ENCODE results near the gene CACNB3. TPM values are rescaled to one million over a fixed set of nuclear protein-coding genes. Genes with fewer than 3 reads are reported as not detected.

Gene CACNB3
- total RNA-seq, 2 donors from 2014 or later, result 40.6 to 59.9 TPM

DNA sequence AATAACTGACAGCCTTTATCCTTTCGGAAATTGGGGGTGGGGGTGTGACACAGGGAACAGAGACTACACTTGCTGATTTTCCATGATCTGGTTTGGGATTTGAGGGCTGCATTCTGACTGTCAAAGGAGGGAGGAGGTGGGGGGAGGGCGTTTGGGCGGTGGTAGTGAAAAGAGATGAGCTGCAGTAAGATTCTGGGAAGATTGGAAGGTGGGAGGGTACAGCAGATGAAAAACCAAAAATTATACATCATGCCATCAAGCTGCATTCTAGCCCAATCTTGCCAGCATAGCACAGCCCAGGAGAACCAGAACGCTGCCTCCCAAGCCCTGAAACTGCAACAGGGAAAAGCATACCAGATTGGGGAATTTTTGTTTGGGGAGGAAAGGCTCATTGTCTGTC, 45.0 kb downstream of the CACNB3 start:
- no peak for DNase-seq
- Histone ChIP-seq H3K9me3 (ENCODE audit: control insufficient read depth, low read length) (no peaks in the 10 kb centered on the region), H3K27ac (ENCODE audit: low read depth, low read length) (peak overlapping the region; percentile 86), H3K9ac (ENCODE audit: extremely low read depth, low read length, poor library complexity, severe bottlenecking) (no peak overlapping the region), H3K27me3 (ENCODE audit: control insufficient read depth, insufficient read depth, low read length, poor library complexity, severe bottlenecking) (no peaks in the 10 kb centered on the region), H3K4me3 (ENCODE audit: low read length) (peak overlapping the region; percentile 11), H3K4me1 (ENCODE audit: control insufficient read depth, insufficient read depth, low read length) (peaks cover 2% of the 10 kb centered on the region), H3K36me3 (ENCODE audit: control insufficient read depth, insufficient read depth, low read length) (no peaks in the 10 kb centered on the region)
- Mint-ChIP-seq H3K4me3 (peak overlapping the region; percentile 90), H3K27me3 (ENCODE audit: insufficient read depth) (peaks cover 2% of the 10 kb centered on the region), H3K27ac (no peak overlapping the region), H3K9me3 (no peaks in the 10 kb centered on the region), H3K4me1 (peaks cover 33% of the 10 kb centered on the region), H3K36me3 (ENCODE audit: low read depth) (peaks cover 24% of the 10 kb centered on the region)
- TF ChIP-seq, protein P1, sequence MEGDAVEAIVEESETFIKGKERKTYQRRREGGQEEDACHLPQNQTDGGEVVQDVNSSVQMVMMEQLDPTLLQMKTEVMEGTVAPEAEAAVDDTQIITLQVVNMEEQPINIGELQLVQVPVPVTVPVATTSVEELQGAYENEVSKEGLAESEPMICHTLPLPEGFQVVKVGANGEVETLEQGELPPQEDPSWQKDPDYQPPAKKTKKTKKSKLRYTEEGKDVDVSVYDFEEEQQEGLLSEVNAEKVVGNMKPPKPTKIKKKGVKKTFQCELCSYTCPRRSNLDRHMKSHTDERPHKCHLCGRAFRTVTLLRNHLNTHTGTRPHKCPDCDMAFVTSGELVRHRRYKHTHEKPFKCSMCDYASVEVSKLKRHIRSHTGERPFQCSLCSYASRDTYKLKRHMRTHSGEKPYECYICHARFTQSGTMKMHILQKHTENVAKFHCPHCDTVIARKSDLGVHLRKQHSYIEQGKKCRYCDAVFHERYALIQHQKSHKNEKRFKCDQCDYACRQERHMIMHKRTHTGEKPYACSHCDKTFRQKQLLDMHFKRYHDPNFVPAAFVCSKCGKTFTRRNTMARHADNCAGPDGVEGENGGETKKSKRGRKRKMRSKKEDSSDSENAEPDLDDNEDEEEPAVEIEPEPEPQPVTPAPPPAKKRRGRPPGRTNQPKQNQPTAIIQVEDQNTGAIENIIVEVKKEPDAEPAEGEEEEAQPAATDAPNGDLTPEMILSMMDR (conservative IDR thresholded peaks at IDR 0.05), result no peak
- 69 to 81% methylated on average over 2 to 4 of the region's 4 CpGs for WGBS, 2 experiments (ENCODE audit: insufficient coverage in 1 of 2, insufficient read length in 1 of 2)

DNA sequence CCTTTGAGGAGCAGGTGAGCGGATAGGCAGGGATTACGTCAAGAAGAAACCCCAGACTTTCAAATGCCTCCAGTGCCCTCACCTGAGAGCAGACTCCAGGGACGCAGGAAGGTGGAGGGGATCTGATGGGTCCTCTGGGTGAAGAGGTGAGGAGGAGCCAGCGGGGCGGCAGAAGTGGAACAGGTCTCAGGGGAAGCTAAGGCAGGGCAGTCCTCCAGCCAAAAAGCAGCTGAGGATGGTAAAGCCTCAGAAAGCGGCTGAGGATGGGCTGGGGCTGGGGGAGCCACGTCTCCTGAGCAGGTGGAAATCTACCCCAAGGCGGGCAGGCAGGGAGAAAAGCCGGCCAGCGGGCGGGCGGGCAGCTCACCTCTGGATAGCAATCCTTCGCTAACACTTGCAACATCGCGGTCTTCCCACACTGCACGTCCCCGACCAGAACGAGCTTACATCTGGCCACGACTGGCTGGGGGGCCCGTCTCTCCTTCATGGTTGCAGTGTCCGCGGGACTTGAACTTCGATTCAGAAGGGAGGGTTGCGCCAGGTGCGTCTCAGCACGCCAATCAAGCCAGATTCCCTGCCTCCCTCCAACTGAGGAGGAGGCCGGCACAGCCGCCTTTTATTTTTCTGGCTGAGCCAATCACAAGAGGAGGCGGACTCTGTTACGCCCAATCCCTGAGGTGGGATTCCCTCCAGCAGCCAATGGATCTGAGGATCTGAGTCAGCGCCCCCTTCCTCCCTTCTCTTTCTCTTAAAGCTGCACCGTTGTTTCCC, 47.2 kb downstream of the CACNB3 start, which contains the start of gene RND1:
Gene RND1 (minus strand): TSS at position 590 of the 771 bp plus-strand sequence. CDS start 103 bp downstream, at position 487.
- H3K9ac ChIP-seq (ENCODE audit: extremely low read depth, low read length, poor library complexity, severe bottlenecking), result peak within 1 kb of the TSS; percentile 58
- peak; percentile 99 for DNase-seq

DNA sequence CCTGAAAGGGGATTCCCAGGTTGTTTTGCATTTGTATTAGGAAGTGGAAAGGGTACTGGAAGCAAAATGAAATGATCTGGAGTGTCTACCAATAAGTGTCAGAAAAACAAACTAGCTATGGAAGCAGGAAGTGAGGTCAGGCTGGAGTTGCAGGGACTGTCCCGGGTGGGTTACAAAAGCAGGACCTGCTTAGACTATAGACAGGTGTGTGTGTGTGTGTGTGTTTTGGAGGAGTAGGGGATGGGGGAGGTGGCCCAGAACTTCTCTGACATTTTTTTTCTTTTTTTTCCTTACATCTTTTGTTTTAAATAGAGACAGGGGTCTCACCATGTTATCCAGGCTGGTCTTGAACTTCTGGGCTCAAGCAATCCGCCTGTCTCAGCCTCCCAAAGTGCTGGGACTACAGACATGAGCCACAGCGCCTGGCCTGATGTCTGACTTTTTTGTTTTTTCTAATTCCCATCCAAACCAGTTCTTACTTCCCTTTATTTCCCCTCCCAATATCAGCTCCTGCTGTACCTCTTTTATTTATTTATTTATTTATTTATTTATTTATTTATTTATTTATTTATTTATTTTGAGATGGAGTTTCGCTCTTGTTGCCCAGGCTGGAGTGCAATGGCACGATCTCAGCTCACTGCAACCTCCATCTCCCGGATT, 47.9 kb downstream of the CACNB3 start:
- peaks cover 9% of the 10 kb centered on the region for H3K36me3 Mint-ChIP-seq (ENCODE audit: low read depth)
- TF ChIP-seq, protein P1 (conservative IDR thresholded peaks at IDR 0.05), result no peak
- peak overlapping the region; percentile 90 for H3K4me3 Mint-ChIP-seq
- no peaks in the 10 kb centered on the region for H3K9me3 Mint-ChIP-seq
- Histone ChIP-seq H3K27me3 (ENCODE audit: control insufficient read depth, insufficient read depth, low read length, poor library complexity, severe bottlenecking) (no peaks in the 10 kb centered on the region), H3K9ac (ENCODE audit: extremely low read depth, low read length, poor library complexity, severe bottlenecking) (no peak overlapping the region), H3K36me3 (ENCODE audit: control insufficient read depth, insufficient read depth, low read length) (no peaks in the 10 kb centered on the region), H3K4me1 (ENCODE audit: control insufficient read depth, insufficient read depth, low read length) (peaks cover 2% of the 10 kb centered on the region), H3K4me3 (ENCODE audit: low read length) (peak overlapping the region; percentile 87), H3K9me3 (ENCODE audit: control insufficient read depth, low read length) (no peaks in the 10 kb centered on the region), H3K27ac (ENCODE audit: low read depth, low read length) (no peak overlapping the region)
- no peak for DNase-seq
- H3K4me1 Mint-ChIP-seq, result peaks cover 33% of the 10 kb centered on the region
- peaks cover 2% of the 10 kb centered on the region for H3K27me3 Mint-ChIP-seq (ENCODE audit: insufficient read depth)
- peak overlapping the region; percentile 88 for H3K27ac Mint-ChIP-seq
- 90 to 95% methylated on average over 2 to 6 of the region's 6 CpGs for WGBS, 2 experiments (ENCODE audit: insufficient coverage in 1 of 2, insufficient read length in 1 of 2)

More for the DNA sequence above, 47.2 kb downstream of the CACNB3 start, which contains the start of gene RND1:
- Mint-ChIP-seq H3K9me3 (no peaks in the 10 kb centered on the region), H3K27ac (peak within 1 kb of the TSS; percentile 88), H3K36me3 (ENCODE audit: low read depth) (peaks cover 16% of the 10 kb centered on the region), H3K4me1 (peaks cover 33% of the 10 kb centered on the region), H3K27me3 (ENCODE audit: insufficient read depth) (peaks cover 2% of the 10 kb centered on the region), H3K4me3 (peak within 1 kb of the TSS; percentile 90)
- no peaks in the 10 kb centered on the region for H3K9me3 ChIP-seq (ENCODE audit: control insufficient read depth, low read length)
- peaks cover 2% of the 10 kb centered on the region for H3K4me1 ChIP-seq (ENCODE audit: control insufficient read depth, insufficient read depth, low read length)
- 3% methylated on average over 23 to 32 of the region's 32 CpGs for WGBS, 2 experiments (ENCODE audit: insufficient coverage in 1 of 2, insufficient read length in 1 of 2)
- TF ChIP-seq, protein P1 (conservative IDR thresholded peaks at IDR 0.05), result peak; percentile 39
- peak within 1 kb of the TSS; percentile 87 for H3K4me3 ChIP-seq (ENCODE audit: low read length)
- H3K27me3 ChIP-seq (ENCODE audit: control insufficient read depth, insufficient read depth, low read length, poor library complexity, severe bottlenecking), result no peaks in the 10 kb centered on the region
- no peak within 1 kb of the TSS for H3K27ac ChIP-seq (ENCODE audit: low read depth, low read length)
- H3K36me3 ChIP-seq (ENCODE audit: control insufficient read depth, insufficient read depth, low read length), result no peaks in the 10 kb centered on the region
